ENCODE results near the gene SKP1. TPM values are rescaled to one million over a fixed set of nuclear protein-coding genes. Genes with fewer than 3 reads are reported as not detected.

SKP1 gene
- total RNA-seq, 1 donor from 2014 or later, result 207 TPM

Other genes starting within 250 kb of the SKP1 start
- 24.3 and 29.8 TPM in 2 replicates for gene C5orf15, start 208.3 kb downstream of the SKP1 start, total RNA-seq
- gene VDAC1, start 172.0 kb downstream of the SKP1 start, total RNA-seq, result 237 and 240 TPM in 2 replicates
- 30.8 and 31.8 TPM in 2 replicates for gene TCF7, start 62.3 kb downstream of the SKP1 start, total RNA-seq
- gene PPP2CA, start 49.1 kb upstream of the SKP1 start, total RNA-seq, result 150 and 154 TPM in 2 replicates
- gene CDKL3, start 190.2 kb upstream of the SKP1 start, total RNA-seq, result 1.3 and 1.4 TPM in 2 replicates
- gene UBE2B, start 194.6 kb upstream of the SKP1 start, total RNA-seq, result 75.8 and 78.3 TPM in 2 replicates
- 22.3 and 25.8 TPM in 2 replicates for gene CDKN2AIPNL, start 234.9 kb upstream of the SKP1 start, total RNA-seq

All from T-helper 2 cell treated with Interferon-gamma antibody and Interleukin-4, amounts not matched to agents 100 ng/mL and 5 ng/mL, for 36 hours (primary cell).